Transverse colon (tissue), 4 donors: ENCODE measurements around the gene PCP4. TPM values are rescaled to one million over a fixed set of nuclear protein-coding genes. Genes with fewer than 3 reads are reported as not detected.

Experiments used
- DNase-seq: peaks from one replicate; pipeline ENCODE4 v3.0.0-alpha.2; 2019
- H3K27ac ChIP-seq, 4 donors: fragments of 200-600 bp; sonication (generic); 2 replicates each; pipeline ENCODE4 v1.5.1; 2016 to 2018; ENCODE audit warnings: inconsistent platforms in 4 of 4
- H3K27me3 ChIP-seq: fragments of 200-600 bp; sonication (generic); 2 replicates; pipeline ENCODE4 v1.5.1; 2017; ENCODE audit warnings: inconsistent platforms
- H3K36me3 ChIP-seq, 4 donors: fragments of 200-600 bp; sonication (generic); 2 replicates each; pipeline ENCODE4 v1.5.1; 2017 to 2019; ENCODE audit warnings: inconsistent platforms in 4 of 4
- H3K4me1 ChIP-seq, 4 donors: fragments of 200-600 bp; sonication (generic); 2 replicates each; pipeline ENCODE4 v1.5.1; 2017 to 2020; ENCODE audit warnings: inconsistent platforms in 4 of 4
- H3K4me3 ChIP-seq, 4 donors: fragments of 200-600 bp; sonication (generic); 1 replicate in 1 of 4; 2 replicates in 3 of 4; pipeline versions ENCODE4 v1.5.1 to v1.6.1; 2017 to 2019; ENCODE audit warnings: inconsistent platforms in 4 of 4
- H3K9me3 ChIP-seq, 2 donors: fragments of 200-600 bp; sonication (generic); 2 replicates each; pipeline ENCODE4 v1.5.1; 2017 to 2019; ENCODE audit warnings: inconsistent platforms in 2 of 2
- EP300 ChIP-seq: sonication (generic); formaldehyde crosslinking; IDR thresholded peaks from one replicate; pipeline ENCODE4 v1.6.1; 2017; ENCODE audit warnings: antibody characterized with exemption, low read depth
- POLR2A ChIP-seq: fragments of 450-650 bp; IDR thresholded peaks from one replicate; pipeline ENCODE4 v1.6.1; 2016; ENCODE audit warnings: antibody characterized with exemption, mild to moderate bottlenecking, moderate library complexity
- POLR2AphosphoS5 ChIP-seq, 3 donors: sonication (generic); formaldehyde crosslinking; IDR thresholded peaks; one replicate each; pipeline ENCODE4 v1.6.1; 2016; ENCODE audit warnings: antibody characterized with exemption in 3 of 3
- WGBS, 2 donors: methylation state at CpG; one replicate each; pipeline ENCODE4 v1.1.5; 2018; ENCODE audit warnings: low coverage in 1 of 2; 5-methylcytosine and 5-hydroxymethylcytosine counted together
- in situ Hi-C, 4 donors: fragments of 200-750 bp; cut with MboI; loops; one replicate each; pipeline versions ENCODE4 v1.15.0 to v1.15.1; 2017; ENCODE audit warnings: low sequenced_read_pairs in 3 of 4, low pct_ligation_motif_present in 1 of 4, low pct_unique_long_range_greater_than_20kb in 1 of 4
- intact Hi-C: fragments of 100-400 bp; cut with DNase I; formaldehyde crosslinking; loops from one replicate; pipeline ENCODE4 v1.15.1; 2023; ENCODE audit warnings: low total_unique reads
- total RNA-seq, 4 donors: library from RNA; depleted of rRNA; stranded (reverse); fragments of >200 nt; gene quantifications; one replicate each; pipeline ENCODE4 v1.1.0, GENCODE V29; 2016
- TF ChIP-seq, protein P1 (sequence below), 5 experiments: fragments of 200-600 bp in 3 of 5; fragments of 450-650 bp in 2 of 5; sonication (generic) in 3 of 5; IDR thresholded peaks; 1 replicate in 2 of 5; 2 replicates in 3 of 5; pipeline ENCODE4 v1.5.1; 2016 to 2017; ENCODE audit warnings: antibody characterized with exemption in 5 of 5, inconsistent platforms in 3 of 5, mild to moderate bottlenecking in 2 of 5, moderate library complexity in 1 of 5

Gene PCP4
- total RNA-seq, 4 donors from 2014 or later: 8.9 to 17.3 (median 13.1) TPM; not detected in 1

DNA sequence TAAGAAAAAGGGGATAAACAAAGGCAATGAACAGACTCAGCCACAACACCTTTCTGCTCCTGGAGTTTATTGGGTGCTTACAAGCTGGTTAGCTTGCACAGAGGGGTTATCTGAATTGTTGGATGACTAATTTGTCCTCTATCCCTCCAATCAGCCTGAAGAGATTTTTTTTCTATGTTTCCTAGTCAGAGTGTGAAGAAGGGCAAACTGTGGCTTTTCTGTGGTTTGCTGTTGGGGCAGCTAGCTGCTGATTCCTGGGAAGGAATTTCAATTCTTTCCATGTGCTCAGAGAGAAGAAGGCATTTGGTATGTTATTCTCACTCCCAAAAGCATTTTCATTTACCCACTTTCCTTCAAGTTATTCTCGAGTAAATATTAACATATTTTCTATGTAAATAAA lies 48.6 kb downstream of the PCP4 start:
- in situ Hi-C loops (no loop called here), intact Hi-C loops (no loop called here)
- no peak for DNase-seq
- H3K27me3 ChIP-seq: no peaks in the 10 kb centered on the region
- no peak overlapping the region for H3K27ac ChIP-seq
- no peaks in the 10 kb centered on the region for H3K4me1 ChIP-seq
- 44 to 62% methylated on average over 1 of the region's 1 CpG for WGBS, 2 donors
- H3K4me3 ChIP-seq: no peak overlapping the region
- no peaks in the 10 kb centered on the region for H3K36me3 ChIP-seq
- H3K9me3 ChIP-seq: no peaks in the 10 kb centered on the region
- no peak for TF ChIP-seq POLR2AphosphoS5 (IDR thresholded peaks at IDR 0.05)
- TF ChIP-seq POLR2A: no peak
- no peak for TF ChIP-seq EP300
- TF ChIP-seq, protein P1, sequence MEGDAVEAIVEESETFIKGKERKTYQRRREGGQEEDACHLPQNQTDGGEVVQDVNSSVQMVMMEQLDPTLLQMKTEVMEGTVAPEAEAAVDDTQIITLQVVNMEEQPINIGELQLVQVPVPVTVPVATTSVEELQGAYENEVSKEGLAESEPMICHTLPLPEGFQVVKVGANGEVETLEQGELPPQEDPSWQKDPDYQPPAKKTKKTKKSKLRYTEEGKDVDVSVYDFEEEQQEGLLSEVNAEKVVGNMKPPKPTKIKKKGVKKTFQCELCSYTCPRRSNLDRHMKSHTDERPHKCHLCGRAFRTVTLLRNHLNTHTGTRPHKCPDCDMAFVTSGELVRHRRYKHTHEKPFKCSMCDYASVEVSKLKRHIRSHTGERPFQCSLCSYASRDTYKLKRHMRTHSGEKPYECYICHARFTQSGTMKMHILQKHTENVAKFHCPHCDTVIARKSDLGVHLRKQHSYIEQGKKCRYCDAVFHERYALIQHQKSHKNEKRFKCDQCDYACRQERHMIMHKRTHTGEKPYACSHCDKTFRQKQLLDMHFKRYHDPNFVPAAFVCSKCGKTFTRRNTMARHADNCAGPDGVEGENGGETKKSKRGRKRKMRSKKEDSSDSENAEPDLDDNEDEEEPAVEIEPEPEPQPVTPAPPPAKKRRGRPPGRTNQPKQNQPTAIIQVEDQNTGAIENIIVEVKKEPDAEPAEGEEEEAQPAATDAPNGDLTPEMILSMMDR (IDR thresholded peaks at IDR 0.05): no peak

GRCh38 chr21:39918558-39918957 lies 51.3 kb downstream of the PCP4 start:
- TF ChIP-seq POLR2AphosphoS5 (IDR thresholded peaks at IDR 0.05) (no peak), EP300 (no peak), POLR2A (no peak)
- TF ChIP-seq, protein P1 (IDR thresholded peaks at IDR 0.05): no peak
- no peak overlapping the region for H3K4me3 ChIP-seq
- intact Hi-C loops (no loop called here), in situ Hi-C loops (no loop called here)
- DNase-seq: no peak
- 69 to 78% methylated on average over 4 of the region's 4 CpGs for WGBS, 2 donors
- no peaks in the 10 kb centered on the region for H3K9me3 ChIP-seq
- no peaks in the 10 kb centered on the region for H3K36me3 ChIP-seq
- H3K4me1 ChIP-seq: no peaks in the 10 kb centered on the region
- H3K27ac ChIP-seq: no peak overlapping the region
- no peaks in the 10 kb centered on the region for H3K27me3 ChIP-seq

- 72 to 83% methylated on average over 7 to 10 of the region's 10 CpGs for WGBS, 2 donors
- TF ChIP-seq POLR2A (no peak), POLR2AphosphoS5 (IDR thresholded peaks at IDR 0.05) (no peak), EP300 (no peak)
- TF ChIP-seq, protein P1 (IDR thresholded peaks at IDR 0.05): no peak
- Histone ChIP-seq H3K27ac (no peak overlapping the region), H3K4me3 (no peak overlapping the region), H3K4me1 (no peaks in the 10 kb centered on the region), H3K36me3 (no peaks in the 10 kb centered on the region), H3K27me3 (no peaks in the 10 kb centered on the region), H3K9me3 (no peaks in the 10 kb centered on the region)
- in situ Hi-C loops (no loop called here), intact Hi-C loops (no loop called here)
- no peak for DNase-seq
Measured at GRCh38 chr21:39923476-39923875, 56.2 kb downstream of the PCP4 start.

DNA sequence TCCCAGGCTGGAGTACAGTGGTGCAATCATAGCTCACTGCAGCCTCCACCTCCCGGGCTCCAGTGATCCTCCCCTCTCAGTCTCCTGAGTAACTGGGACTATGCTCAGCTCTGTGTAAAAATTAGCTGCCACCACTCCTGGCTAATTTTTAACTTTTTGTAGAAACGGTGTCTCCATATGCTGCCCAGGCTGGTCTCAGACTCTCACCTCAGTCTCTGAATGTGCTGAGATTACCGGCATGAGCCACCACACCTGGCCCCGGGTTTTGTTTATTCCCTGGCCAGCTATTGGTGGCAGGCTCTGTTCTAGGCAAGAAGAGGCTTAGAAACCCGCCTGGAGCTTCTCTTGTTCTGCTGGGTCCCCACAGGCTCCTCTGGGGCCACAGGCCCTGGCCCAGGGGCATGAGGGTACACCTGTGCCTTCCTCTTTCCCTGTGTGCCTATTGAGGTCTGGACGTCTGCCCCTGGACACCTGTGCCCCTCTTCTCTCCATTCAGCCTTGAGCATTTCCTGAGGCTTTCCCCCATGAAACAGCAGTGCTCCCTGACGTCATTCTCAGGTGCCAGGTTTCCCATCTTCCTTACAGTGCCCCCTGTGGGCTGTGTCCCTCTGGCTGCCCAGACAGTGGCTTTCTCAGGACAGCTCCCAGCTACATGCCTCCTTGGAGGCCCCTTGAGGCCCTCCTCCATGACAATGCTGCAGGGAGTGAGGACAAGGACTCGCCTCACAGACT lies 57.5 kb downstream of the PCP4 start:
- 49% methylated on average over 8 of the region's 8 CpGs; no CpG with 5 or more reads in 1 of the 2 donors for WGBS, 2 donors
- Histone ChIP-seq H3K9me3 (no peaks in the 10 kb centered on the region), H3K27me3 (no peaks in the 10 kb centered on the region), H3K36me3 (no peaks in the 10 kb centered on the region), H3K4me3 (no peak overlapping the region), H3K4me1 (no peaks in the 10 kb centered on the region), H3K27ac (no peak overlapping the region)
- in situ Hi-C loops (no loop called here), intact Hi-C loops (no loop called here)
- no peak for DNase-seq
- TF ChIP-seq EP300 (no peak), POLR2A (no peak), POLR2AphosphoS5 (IDR thresholded peaks at IDR 0.05) (no peak)
- TF ChIP-seq, protein P1 (IDR thresholded peaks at IDR 0.05): no peak
